Stomach (tissue), 9 donors: ENCODE measurements around the gene CBX3. TPM values are rescaled to one million over a fixed set of nuclear protein-coding genes. Genes with fewer than 3 reads are reported as not detected.
"Not testable (repeated sequence)": the region's sequence is repeated elsewhere in the genome, so short reads cannot be mapped to it uniquely, and the experiment has no call there.

Experiments used
- DNase-seq, 2 donors: peaks; one replicate each; pipeline versions ENCODE4 v3.0.0 to v3.0.0-alpha.2; 2013 to 2019
- H3K27ac ChIP-seq, 5 donors: fragments of 200-600 bp in 4 of 5; sonication (generic) in 4 of 5; one replicate each; pipeline ENCODE4 v1.5.1; 2013 to 2019; ENCODE audit warnings: mild to moderate bottlenecking in 1 of 5, moderate library complexity in 1 of 5
- H3K27me3 ChIP-seq, 3 donors: fragments of 200-600 bp; sonication (generic); one replicate each; pipeline ENCODE4 v1.5.1; 2017 to 2019; ENCODE audit warnings: mixed run types in 1 of 3
- H3K36me3 ChIP-seq, 4 donors: fragments of 200-600 bp; sonication (generic); 1 replicate in 3 of 4; 2 replicates in 1 of 4; pipeline ENCODE4 v1.5.1; 2016 to 2019
- H3K4me1 ChIP-seq, 4 donors: fragments of 200-600 bp; sonication (generic); one replicate each; pipeline ENCODE4 v1.5.1; 2016 to 2019
- H3K4me3 ChIP-seq, 4 donors: fragments of 200-600 bp; sonication (generic) in 3 of 4; one replicate each; pipeline ENCODE4 v1.5.1; 2016 to 2019; ENCODE audit warnings: mild to moderate bottlenecking in 1 of 4
- H3K9me3 ChIP-seq, 4 donors: fragments of 200-600 bp; sonication (generic); one replicate each; pipeline ENCODE4 v1.5.1; 2016 to 2019
- EP300 ChIP-seq: sonication (generic); formaldehyde crosslinking; IDR thresholded peaks from one replicate; pipeline ENCODE4 v1.6.1; 2017; ENCODE audit warnings: antibody characterized with exemption
- POLR2A ChIP-seq, 4 donors: fragments of 450-650 bp; IDR thresholded peaks; one replicate each; pipeline ENCODE4 v1.6.1; 2016; ENCODE audit warnings: antibody characterized with exemption in 4 of 4, control low read depth in 2 of 4, mild to moderate bottlenecking in 1 of 4, moderate library complexity in 1 of 4
- POLR2AphosphoS5 ChIP-seq, 3 donors: sonication (generic); formaldehyde crosslinking; IDR thresholded peaks; one replicate each; pipeline ENCODE4 v1.6.1; 2016; ENCODE audit warnings: antibody characterized with exemption in 3 of 3
- WGBS, 5 donors: extraction: QIAGEN DNeasy Blood & Tissue Kit in 3 of 5; methylation state at CpG; one replicate each; pipeline versions ENCODE4 v1.1.5 to v1.1.7; 2013 to 2018; 5-methylcytosine and 5-hydroxymethylcytosine counted together
- intact Hi-C: fragments of 100-400 bp; cut with DNase I; formaldehyde crosslinking; loops from one replicate; pipeline ENCODE4 v1.15.1; 2023; ENCODE audit warnings: low total_unique reads
- polyA plus RNA-seq, 3 donors: library from polyadenylated mRNA; stranded (reverse); fragments of 200-250 nt; gene quantifications; one replicate each; pipeline ENCODE4 v1.2.3, GENCODE V29; 2013
- total RNA-seq, 5 donors: library from RNA; depleted of rRNA; stranded (reverse); fragments of >200 nt; gene quantifications; one replicate each; pipeline versions ENCODE4 v1.1.0 to v1.2.3, GENCODE V29; 2014 to 2016
- TF ChIP-seq, protein P1 (sequence below), 7 experiments: fragments of 450-650 bp in 4 of 7; fragments of 200-600 bp in 3 of 7; sonication (generic) in 3 of 7; IDR thresholded peaks; one replicate each; pipeline ENCODE4 v1.5.1; 2016 to 2019; ENCODE audit warnings: antibody characterized with exemption in 7 of 7, control low read depth in 2 of 7, mild to moderate bottlenecking in 1 of 7
- donor health status: healthy with polysubstance abuse.
- donor health status: Bipolar disorder and iron deficiency.
- donor health status: healthy.

The CBX3 gene
- total and polyA plus RNA-seq, 8 donors, result 21.4 to 156 (median 76.2) TPM

DNA sequence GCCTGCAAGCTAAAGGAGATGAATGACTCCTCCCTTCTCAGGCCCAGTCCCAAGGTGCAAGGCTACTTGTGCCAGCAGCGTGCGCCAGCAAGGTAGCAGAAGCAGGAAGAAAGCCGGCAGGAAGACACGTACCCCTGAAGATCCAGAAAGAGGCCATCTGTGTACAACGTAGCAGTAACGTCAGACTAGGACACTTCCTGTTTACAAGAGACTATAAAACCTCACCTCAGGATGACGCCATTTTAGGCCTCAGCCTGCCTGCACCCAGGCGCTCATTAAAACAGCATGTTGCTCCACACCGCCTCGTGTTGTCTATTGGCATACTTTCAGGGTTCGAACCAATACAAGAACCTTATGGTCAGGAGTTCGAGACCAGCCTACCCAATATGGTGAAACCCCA is 48.7 kb downstream of the CBX3 start:
- Histone ChIP-seq H3K4me3 (no peak overlapping the region), H3K27me3 (peaks cover 0 to 17% (median 0%) of the 10 kb centered on the region in 3 donors), H3K9me3 (no peaks in the 10 kb centered on the region), H3K27ac (no peak overlapping the region), H3K36me3 (no peaks in the 10 kb centered on the region), H3K4me1 (no peaks in the 10 kb centered on the region)
- intact Hi-C loops, result no loop called here
- TF ChIP-seq EP300 (no peak), POLR2A (IDR thresholded peaks at IDR 0.05) (no peak), POLR2AphosphoS5 (IDR thresholded peaks at IDR 0.05) (no peak)
- TF ChIP-seq, protein P1, sequence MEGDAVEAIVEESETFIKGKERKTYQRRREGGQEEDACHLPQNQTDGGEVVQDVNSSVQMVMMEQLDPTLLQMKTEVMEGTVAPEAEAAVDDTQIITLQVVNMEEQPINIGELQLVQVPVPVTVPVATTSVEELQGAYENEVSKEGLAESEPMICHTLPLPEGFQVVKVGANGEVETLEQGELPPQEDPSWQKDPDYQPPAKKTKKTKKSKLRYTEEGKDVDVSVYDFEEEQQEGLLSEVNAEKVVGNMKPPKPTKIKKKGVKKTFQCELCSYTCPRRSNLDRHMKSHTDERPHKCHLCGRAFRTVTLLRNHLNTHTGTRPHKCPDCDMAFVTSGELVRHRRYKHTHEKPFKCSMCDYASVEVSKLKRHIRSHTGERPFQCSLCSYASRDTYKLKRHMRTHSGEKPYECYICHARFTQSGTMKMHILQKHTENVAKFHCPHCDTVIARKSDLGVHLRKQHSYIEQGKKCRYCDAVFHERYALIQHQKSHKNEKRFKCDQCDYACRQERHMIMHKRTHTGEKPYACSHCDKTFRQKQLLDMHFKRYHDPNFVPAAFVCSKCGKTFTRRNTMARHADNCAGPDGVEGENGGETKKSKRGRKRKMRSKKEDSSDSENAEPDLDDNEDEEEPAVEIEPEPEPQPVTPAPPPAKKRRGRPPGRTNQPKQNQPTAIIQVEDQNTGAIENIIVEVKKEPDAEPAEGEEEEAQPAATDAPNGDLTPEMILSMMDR (IDR thresholded peaks at IDR 0.05), result no peak
- WGBS, 5 donors, result 77 to 92% (median 86%) methylated on average over 12 of the region's 12 CpGs
- no peak for DNase-seq

- intact Hi-C loops, DNase-seq, H3K4me1 ChIP-seq, H3K27ac ChIP-seq, H3K36me3 ChIP-seq, H3K27me3 ChIP-seq, H3K4me3 ChIP-seq: not testable (repeated sequence)
- H3K9me3 ChIP-seq, result peaks cover 0 to 15% (median 4%) of the 10 kb centered on the region in 4 donors
- 96 to 100% (median 97%) methylated on average over 3 to 29 of the region's 29 CpGs for WGBS, 5 donors
Observed at GRCh38 chr7:26261866-26262265, 60.3 kb downstream of the CBX3 start.

Other genes with a start within 250 kb of the CBX3 start
- 1 to 10 TPM in 4 of 5 donors, not detected in 1; 4.9 to 7.7 (median 5.8) TPM for gene NFE2L3, start 49.5 kb upstream of the CBX3 start, total RNA-seq
- 1 to 10 TPM; 1.4 to 4.4 (median 2.2) TPM for gene NFE2L3, start 49.5 kb upstream of the CBX3 start, polyA plus RNA-seq
- 100 to 1,000 TPM; 142 to 316 (median 249) TPM for gene HNRNPA2B1, start 999 bp upstream of the CBX3 start, total RNA-seq
- 100 to 1,000 TPM; 391 to 464 (median 413) TPM for gene HNRNPA2B1, start 999 bp upstream of the CBX3 start, polyA plus RNA-seq
- gene SNX10, start 90.1 kb downstream of the CBX3 start, total RNA-seq, result 10 to 100 TPM in 1 of 5 donors, 1 to 10 TPM in 1, under 1 TPM in 1, not detected in 2; 0.58 to 55.0 (median 5.3) TPM
- gene SNX10, start 90.1 kb downstream of the CBX3 start, polyA plus RNA-seq, result 1 to 10 TPM; 1.8 to 3.7 (median 2.2) TPM